NT2/D1 (cell line): ENCODE measurements around the gene PRRC1.

Experiments
- DNase-seq: peaks from one replicate; pipeline ENCODE4 v3.0.0-alpha.2; 2011; ENCODE audit warnings: low read depth, low spot score
- H3K27me3 ChIP-seq: 2 replicates; pipeline ENCODE4 v1.6.0; 2011; ENCODE audit warnings: mild to moderate bottlenecking; ENCODE audit not compliant: insufficient read length, insufficient read depth
- H3K36me3 ChIP-seq: 2 replicates; pipeline ENCODE4 v1.6.1; 2011; ENCODE audit warnings: mild to moderate bottlenecking, low read length, mixed read lengths; ENCODE audit not compliant: insufficient read depth, insufficient read length
- H3K4me1 ChIP-seq: 2 replicates; pipeline ENCODE4 v1.5.1; 2011; ENCODE audit not compliant: insufficient read depth, insufficient read length
- H3K4me3 ChIP-seq: 2 replicates; pipeline ENCODE4 v1.5.1; 2011; ENCODE audit warnings: low read depth; ENCODE audit not compliant: insufficient read length
- H3K9ac ChIP-seq: 2 replicates; pipeline ENCODE4 v1.6.0; 2011; ENCODE audit warnings: low read depth; ENCODE audit not compliant: insufficient read length
- H3K9me3 ChIP-seq: 2 replicates; pipeline ENCODE4 v1.5.1; 2011; ENCODE audit warnings: mild to moderate bottlenecking, low read length; ENCODE audit not compliant: insufficient read depth
- SUZ12 ChIP-seq: IDR thresholded peaks from 2 replicates; pipeline ENCODE4 v1.6.1; 2011; ENCODE audit not compliant: insufficient read length, insufficient read depth; ENCODE audit errors: extremely low read depth
- YY1 ChIP-seq: IDR thresholded peaks from 2 replicates; pipeline ENCODE4 v1.6.1; 2011; ENCODE audit not compliant: insufficient read length, insufficient read depth
- ZNF274 ChIP-seq: IDR thresholded peaks from 2 replicates; pipeline ENCODE4 v1.6.1; 2011; ENCODE audit warnings: mild to moderate bottlenecking, low read depth, low read length

Gene PRRC1

GRCh38 chr5:127602896-127603844 is 85.7 kb downstream of the PRRC1 start:
- TF ChIP-seq ZNF274 = no peak
- TF ChIP-seq SUZ12 = no peak
- no peak for TF ChIP-seq YY1
- H3K9me3 ChIP-seq = no peaks in the 10 kb centered on the region
- no peaks in the 10 kb centered on the region for H3K4me1 ChIP-seq
- no peak for DNase-seq
- H3K9ac ChIP-seq = no peak overlapping the region
- no peak overlapping the region for H3K4me3 ChIP-seq
- H3K27me3 ChIP-seq = no peaks in the 10 kb centered on the region
- no peaks in the 10 kb centered on the region for H3K36me3 ChIP-seq
